Colonic mucosa (tissue), 4 donors: ENCODE data around the gene RASSF4. TPM values are rescaled to one million over a fixed set of nuclear protein-coding genes. Genes with fewer than 3 reads are reported as not detected.

Experiments
- DNase-seq: peaks from one replicate; pipeline ENCODE4 v3.0.0-alpha.2; 2020
- H3K27ac ChIP-seq: fragments of 200-600 bp; one replicate; pipeline ENCODE4 v1.8.0; 2021
- H3K27me3 ChIP-seq: fragments of 200-600 bp; one replicate; pipeline ENCODE4 v1.8.0; 2021
- H3K36me3 ChIP-seq: fragments of 200-600 bp; one replicate; pipeline ENCODE4 v1.8.0; 2021
- H3K4me1 ChIP-seq: fragments of 200-600 bp; one replicate; pipeline ENCODE4 v1.8.0; 2021; ENCODE audit warnings: mild to moderate bottlenecking
- H3K4me3 ChIP-seq: fragments of 200-600 bp; one replicate; pipeline ENCODE4 v1.8.0; 2021
- H3K9ac ChIP-seq, 2 donors: one replicate each; pipeline ENCODE4 v1.7.0; 2013; ENCODE audit warnings: control low read depth in 2 of 2, low read depth in 2 of 2, low read length in 2 of 2
- H3K9me3 ChIP-seq: fragments of 200-600 bp; one replicate; pipeline ENCODE4 v1.8.0; 2021
- intact Hi-C: fragments of 100-400 bp; cut with DNase I; formaldehyde crosslinking; loops from one replicate; pipeline ENCODE4 v1.14.1; 2022
- total RNA-seq, 2 donors: library from RNA; stranded (reverse); fragmentation: NEBNext Ultra II Directional in 1 of 2; extraction: Animal tissue kit (Norgen Biotek cat#: 25700) in 1 of 2; gene quantifications; one replicate each; pipeline ENCODE4 v1.2.1, GENCODE V29; 2021
- TF ChIP-seq, protein P1 (sequence below): fragments of 200-600 bp; IDR thresholded peaks from one replicate; pipeline ENCODE4 v1.8.0; 2022; ENCODE audit warnings: antibody characterized with exemption, mild to moderate bottlenecking
- donor health status: healthy.
- donor health status: DM: no; HTN: no; CAD: no.
- donor health status: DM: no; HTN: no; CAD: no.

The RASSF4 gene
- total RNA-seq, 2 donors from 2014 or later, result 13.1 to 19.9 TPM

DNA sequence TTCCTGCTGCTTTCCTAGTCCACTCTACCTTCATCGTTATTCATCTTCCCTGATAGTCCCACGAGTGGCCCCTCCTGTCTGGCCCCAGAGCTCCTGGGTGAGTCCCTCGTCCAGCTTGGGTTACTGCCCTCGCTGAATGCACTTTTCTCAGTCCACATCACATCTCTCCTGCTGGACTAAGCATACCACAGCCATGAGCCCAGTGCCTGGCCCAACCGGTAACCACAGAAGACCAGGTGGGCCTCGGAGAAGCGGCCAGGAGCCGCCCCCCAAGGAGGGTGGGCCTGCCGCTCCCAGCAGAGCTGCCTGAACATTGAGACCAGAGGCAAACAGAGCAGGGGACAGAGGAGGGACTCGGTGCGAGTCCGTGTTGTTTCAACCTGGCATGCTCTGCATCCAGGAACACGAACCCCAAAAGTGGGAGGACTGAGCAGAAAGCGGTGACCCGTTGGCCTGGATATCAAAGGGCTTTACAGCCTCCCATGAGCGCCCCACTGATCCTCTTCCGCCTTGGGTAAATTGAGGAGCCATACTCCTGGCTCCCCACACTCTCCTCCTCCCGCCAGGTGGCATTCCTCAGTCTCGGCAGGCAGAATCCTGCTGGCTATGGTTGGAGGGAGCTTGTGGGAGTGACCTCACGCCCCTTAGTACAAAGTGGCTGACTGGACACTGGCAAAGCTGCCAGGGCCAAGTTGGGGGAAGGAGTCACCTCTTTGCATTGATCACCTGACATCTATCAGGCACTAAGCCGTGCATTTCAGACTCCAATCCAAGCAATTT is 35.2 kb upstream of the RASSF4 start:
- DNase-seq, result no peak
- no peak overlapping the region for H3K4me3 ChIP-seq
- H3K27ac ChIP-seq, result no peak overlapping the region
- no peaks in the 10 kb centered on the region for H3K27me3 ChIP-seq
- TF ChIP-seq, protein P1, sequence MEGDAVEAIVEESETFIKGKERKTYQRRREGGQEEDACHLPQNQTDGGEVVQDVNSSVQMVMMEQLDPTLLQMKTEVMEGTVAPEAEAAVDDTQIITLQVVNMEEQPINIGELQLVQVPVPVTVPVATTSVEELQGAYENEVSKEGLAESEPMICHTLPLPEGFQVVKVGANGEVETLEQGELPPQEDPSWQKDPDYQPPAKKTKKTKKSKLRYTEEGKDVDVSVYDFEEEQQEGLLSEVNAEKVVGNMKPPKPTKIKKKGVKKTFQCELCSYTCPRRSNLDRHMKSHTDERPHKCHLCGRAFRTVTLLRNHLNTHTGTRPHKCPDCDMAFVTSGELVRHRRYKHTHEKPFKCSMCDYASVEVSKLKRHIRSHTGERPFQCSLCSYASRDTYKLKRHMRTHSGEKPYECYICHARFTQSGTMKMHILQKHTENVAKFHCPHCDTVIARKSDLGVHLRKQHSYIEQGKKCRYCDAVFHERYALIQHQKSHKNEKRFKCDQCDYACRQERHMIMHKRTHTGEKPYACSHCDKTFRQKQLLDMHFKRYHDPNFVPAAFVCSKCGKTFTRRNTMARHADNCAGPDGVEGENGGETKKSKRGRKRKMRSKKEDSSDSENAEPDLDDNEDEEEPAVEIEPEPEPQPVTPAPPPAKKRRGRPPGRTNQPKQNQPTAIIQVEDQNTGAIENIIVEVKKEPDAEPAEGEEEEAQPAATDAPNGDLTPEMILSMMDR, result no peak
- H3K4me1 ChIP-seq, result no peaks in the 10 kb centered on the region
- no peaks in the 10 kb centered on the region for H3K9me3 ChIP-seq
- intact Hi-C loops, result no loop called here
- H3K36me3 ChIP-seq, result no peaks in the 10 kb centered on the region
- no peak overlapping the region for H3K9ac ChIP-seq

GRCh38 chr10:44925224-44925623 is 34.4 kb upstream of the RASSF4 start:
- H3K9ac ChIP-seq, result no peak overlapping the region
- no peaks in the 10 kb centered on the region for H3K36me3 ChIP-seq
- no peaks in the 10 kb centered on the region for H3K9me3 ChIP-seq
- TF ChIP-seq, protein P1, result no peak
- no peaks in the 10 kb centered on the region for H3K27me3 ChIP-seq
- H3K27ac ChIP-seq, result no peak overlapping the region
- intact Hi-C loops, result no loop called here
- H3K4me3 ChIP-seq, result no peak overlapping the region
- no peak for DNase-seq
- no peaks in the 10 kb centered on the region for H3K4me1 ChIP-seq

DNA sequence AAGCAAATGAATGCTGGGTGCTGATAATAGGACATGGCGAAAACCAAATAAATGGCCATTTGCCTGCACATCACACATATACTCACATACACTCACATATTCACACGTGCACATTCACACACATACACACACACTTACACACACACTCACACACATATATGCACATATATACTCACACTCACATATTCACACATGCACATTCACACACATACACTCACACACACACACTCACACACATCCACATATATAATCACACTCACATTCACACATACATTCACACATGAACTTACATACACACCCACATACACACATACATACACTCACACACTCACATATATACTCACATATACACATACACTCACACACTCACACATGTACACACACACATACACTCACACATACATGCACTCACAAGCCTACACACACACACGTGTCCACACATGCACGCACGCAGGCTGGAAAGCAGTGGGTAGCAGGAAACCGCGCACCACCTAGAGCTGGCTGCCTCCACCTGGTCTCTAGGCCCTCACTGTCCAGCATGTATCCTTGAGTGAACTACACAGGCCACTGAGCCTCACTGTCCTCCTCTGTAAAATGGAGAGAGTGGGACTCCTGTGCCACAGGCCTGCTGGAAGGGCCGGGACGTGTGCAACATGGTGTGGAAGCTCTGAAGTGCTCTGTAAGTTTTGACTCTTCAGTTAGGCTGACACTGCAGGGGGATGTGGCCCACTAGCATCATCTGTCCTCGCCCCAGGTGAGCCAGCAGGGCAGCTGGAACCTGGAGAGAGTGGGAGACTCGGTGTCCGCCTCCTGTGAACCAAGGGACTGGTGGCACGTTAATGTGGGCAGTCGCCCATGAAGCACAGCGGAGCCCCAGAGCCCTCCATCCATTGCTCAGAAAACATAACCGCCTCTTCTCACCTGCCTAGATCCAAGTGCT is 33.5 kb upstream of the RASSF4 start:
- TF ChIP-seq, protein P1, result no peak
- H3K27me3 ChIP-seq, result no peaks in the 10 kb centered on the region
- H3K4me3 ChIP-seq, result no peak overlapping the region
- DNase-seq, result no peak
- H3K9ac ChIP-seq, result no peak overlapping the region
- no peaks in the 10 kb centered on the region for H3K9me3 ChIP-seq
- no peaks in the 10 kb centered on the region for H3K36me3 ChIP-seq
- intact Hi-C loops, result no loop called here
- H3K4me1 ChIP-seq, result no peaks in the 10 kb centered on the region
- H3K27ac ChIP-seq, result no peak overlapping the region

DNA sequence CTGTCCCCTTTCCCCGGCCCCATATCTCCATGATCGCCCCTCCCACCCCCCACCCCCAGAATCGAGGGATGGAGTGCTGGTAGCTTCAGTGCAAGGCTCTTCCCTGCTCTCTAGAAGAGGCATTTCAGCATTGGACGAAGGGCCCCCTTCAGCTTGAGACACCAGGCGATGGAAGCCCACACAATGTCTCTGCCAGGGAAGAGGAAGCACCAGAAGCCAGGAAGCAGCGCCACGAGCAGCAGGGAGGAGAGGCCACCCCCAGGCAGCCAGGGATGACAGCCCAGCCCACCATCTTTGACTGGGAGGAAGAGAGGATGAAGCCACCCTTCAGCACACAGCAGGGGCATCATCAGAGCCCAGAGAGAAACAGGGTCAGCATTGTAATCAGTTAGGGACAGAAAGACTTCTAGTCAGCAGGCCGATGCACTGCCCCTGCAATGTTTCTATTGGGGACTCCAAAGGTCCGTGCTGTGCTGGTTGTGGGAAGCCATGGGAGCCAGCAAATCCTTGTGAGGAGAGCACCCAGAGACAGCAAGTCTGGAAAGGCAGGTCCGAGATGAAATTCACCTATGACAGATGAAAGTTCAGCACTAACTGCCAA is 32.8 kb upstream of the RASSF4 start:
- no peaks in the 10 kb centered on the region for H3K9me3 ChIP-seq
- TF ChIP-seq, protein P1, result no peak
- no peak overlapping the region for H3K9ac ChIP-seq
- intact Hi-C loops, result no loop called here
- DNase-seq, result no peak
- H3K27me3 ChIP-seq, result no peaks in the 10 kb centered on the region
- no peak overlapping the region for H3K27ac ChIP-seq
- no peaks in the 10 kb centered on the region for H3K4me1 ChIP-seq
- no peak overlapping the region for H3K4me3 ChIP-seq
- no peaks in the 10 kb centered on the region for H3K36me3 ChIP-seq

DNA sequence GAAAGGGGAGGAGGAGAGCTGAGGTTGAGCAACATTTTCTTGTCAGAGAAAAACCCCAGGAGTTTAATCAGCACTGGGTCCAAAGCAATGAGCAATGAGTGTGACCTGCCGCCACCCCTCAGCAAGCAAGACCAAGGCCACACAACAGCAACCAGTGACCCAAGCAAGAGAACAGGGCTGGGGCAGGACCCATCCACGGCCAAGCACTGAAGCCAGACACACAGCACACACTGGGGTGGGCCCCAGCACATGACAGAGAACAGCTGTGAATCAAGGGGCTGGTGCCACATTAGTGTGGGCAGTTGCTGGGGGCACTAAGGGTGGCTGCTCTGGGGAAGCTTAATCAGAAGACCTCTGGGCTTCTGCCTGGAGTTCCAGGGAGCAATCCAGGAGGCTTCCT is 32.2 kb upstream of the RASSF4 start:
- H3K27me3 ChIP-seq, result no peaks in the 10 kb centered on the region
- intact Hi-C loops, result no loop called here
- TF ChIP-seq, protein P1, result no peak
- no peaks in the 10 kb centered on the region for H3K4me1 ChIP-seq
- no peaks in the 10 kb centered on the region for H3K36me3 ChIP-seq
- no peak overlapping the region for H3K4me3 ChIP-seq
- no peak overlapping the region for H3K9ac ChIP-seq
- DNase-seq, result no peak
- no peak overlapping the region for H3K27ac ChIP-seq
- no peaks in the 10 kb centered on the region for H3K9me3 ChIP-seq
